ENCODE data around the gene VPS35. TPM values are rescaled to one million over a fixed set of nuclear protein-coding genes. Genes with fewer than 3 reads are reported as not detected.

The VPS35 gene
- 63.0 and 86.5 TPM in 2 replicates for total RNA-seq

DNA sequence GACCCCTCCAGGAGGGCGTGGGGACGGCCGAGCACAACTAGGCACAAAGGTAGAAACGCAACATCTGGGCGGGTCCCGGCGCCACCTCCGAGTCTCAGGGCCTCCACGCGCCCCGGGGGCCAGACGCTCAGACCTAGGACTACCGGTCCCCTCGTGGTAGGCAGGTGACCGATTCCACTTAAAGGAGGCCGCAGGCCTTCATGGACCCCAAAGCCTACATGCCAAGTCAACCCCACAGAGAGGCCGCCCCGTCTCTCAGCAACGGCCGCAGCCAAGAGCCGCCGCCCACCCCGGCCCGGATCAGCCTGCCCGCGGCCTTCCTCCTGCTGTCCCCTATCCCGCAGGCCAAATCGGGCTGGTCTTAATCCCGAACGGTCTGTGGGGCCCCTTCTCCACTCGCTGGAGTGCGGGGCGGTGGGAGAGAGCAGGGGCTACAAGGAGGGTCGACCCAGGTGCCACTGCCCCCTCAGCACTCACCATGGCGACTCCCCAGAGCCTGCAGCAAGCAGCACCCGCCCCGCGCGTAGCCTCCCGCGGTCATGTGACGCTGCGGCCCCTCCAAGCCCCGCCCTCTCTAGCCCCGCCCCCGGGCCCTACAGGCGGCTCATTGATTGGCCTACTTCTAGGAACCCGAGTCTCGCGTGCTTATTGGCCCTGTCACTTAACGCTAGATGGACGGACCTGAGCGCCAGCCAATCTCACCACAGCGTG, at the start of gene VPS35:
VPS35 (minus strand) TSS at position 525 of the 711 bp plus-strand sequence; CDS start at position 480, 45 bp downstream.

DNA sequence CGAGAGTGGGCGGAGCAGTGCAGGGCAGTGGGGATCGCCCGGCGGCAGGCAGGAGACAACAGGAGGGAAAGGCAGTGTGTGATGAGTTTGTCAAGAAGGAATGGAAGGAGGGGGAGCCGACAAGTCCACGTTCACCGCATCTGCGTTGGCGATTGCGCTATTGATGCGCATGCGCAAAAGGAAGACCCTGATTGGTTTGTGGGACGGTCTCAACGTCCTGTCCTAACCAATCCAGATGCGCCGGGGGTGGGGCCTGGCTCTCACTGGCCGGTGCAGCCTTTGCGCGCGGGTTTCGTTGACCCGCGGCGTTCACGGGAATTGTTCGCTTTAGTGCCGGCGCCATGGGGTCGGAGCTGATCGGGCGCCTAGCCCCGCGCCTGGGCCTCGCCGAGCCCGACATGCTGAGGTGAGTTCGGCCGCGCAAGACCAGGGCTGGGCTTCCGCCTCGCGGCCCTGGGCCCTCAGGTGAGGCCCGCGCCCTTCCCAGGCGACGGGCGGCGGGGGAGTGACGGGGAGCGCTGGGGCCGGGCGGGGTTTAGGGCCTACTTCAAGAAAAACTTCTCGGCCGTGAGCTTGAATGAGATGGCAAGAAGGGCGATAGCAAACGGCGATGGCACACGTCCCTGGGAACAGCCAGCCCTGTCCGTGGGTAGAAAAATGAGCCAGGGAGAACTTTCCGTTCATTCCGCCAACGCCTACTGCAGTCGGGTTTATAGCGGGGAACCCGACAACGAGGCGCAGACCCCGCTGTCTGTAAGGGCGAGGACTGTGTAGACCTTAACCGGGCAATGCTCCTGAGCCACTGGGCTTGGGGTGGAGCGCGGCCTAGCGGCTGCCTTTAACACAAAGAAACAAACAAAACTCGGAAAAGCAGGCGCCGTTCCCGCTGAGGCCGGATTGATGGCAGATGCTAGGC, 645 bp upstream of the VPS35 start, which contains the start of gene ORC6:
ORC6 (plus strand) TSS at position 295 of the 916 bp plus-strand sequence; CDS start at position 342, 47 bp downstream.

DNA sequence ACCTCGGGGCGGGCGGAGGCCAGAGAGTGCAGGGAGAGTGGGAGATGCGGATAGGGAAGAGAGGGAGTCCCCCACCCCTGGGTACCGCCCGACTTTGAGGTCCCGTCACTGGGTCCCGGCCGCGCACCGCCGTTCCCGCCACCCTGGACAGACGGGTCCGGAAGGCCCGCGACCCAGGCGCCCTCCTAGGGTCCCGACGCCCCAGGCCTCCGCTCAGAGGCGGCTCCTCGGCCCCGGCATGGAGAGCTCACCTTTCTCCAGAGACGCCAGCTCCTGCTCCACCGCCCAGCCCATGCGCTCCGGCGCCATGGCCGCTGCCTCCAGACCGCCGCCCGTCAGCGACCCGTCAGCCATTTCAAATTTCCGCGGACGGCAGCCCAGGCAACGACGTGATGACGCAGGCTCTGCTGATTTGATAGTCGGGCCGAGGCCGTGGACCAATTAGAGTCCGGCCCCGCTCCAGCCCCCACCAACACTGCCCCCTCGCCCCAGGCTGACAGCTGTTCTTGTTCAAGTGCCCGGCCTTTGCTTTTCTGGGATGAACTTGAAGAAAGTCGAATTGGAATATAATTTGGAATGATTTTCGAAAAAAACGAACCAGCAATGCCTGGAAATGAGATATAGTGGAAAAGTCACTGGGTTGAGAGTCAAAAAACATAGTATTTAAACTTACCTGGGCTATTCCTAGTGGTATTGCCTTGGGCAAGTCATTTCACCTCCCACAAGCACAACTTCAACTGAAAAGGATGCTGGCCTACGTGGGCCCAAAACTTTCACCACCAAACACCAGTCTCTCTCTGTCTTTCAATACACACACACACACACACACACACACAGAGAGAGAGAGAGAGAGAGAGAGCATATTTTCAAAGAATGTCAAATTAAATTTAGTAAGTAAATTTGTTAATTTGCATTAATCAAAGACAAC, 67.7 kb downstream of the VPS35 start, which contains the start of gene SHCBP1:
SHCBP1 (minus strand) TSS at position 374 of the 928 bp plus-strand sequence; CDS start at position 354, 20 bp downstream.

Other genes with a start within 250 kb of the VPS35 start
- 0.82 and 1.8 TPM in 2 replicates for gene SHCBP1, start 67.8 kb downstream of the VPS35 start, total RNA-seq
- gene ORC6, start 481 bp upstream of the VPS35 start, total RNA-seq, result 1.4 and 3.3 TPM in 2 replicates
- 0.17 and 3.6 TPM in 2 replicates for gene MYLK3, start 59.2 kb upstream of the VPS35 start, total RNA-seq
- 7.7 and 8.4 TPM in 2 replicates for gene C16orf87, start 142.0 kb upstream of the VPS35 start, total RNA-seq
- gene GPT2, start 195.2 kb upstream of the VPS35 start, total RNA-seq, result 11.4 and 21.0 TPM in 2 replicates

Data from pericardium fibroblast (primary cell).